ENCODE data around the gene PTPRM. TPM values are rescaled to one million over a fixed set of nuclear protein-coding genes. Genes with fewer than 3 reads are reported as not detected.

PTPRM gene
- total RNA-seq, 1 experiment from 2014 or later = 6.2 TPM

GRCh38 chr18:7908681-7909299 is 341.7 kb downstream of the PTPRM start:
- no peaks in the 10 kb centered on the region; a peak in 1 of 7 replicates for H3K36me3 Mint-ChIP-seq (ENCODE audit: insufficient read depth in 1 of 3, low read depth in 3 of 3)
- no peaks in the 10 kb centered on the region for H3K79me2 ChIP-seq (ENCODE audit: insufficient read depth, low read length)
- WGBS (ENCODE audit: extremely low coverage, insufficient read length, low lambda C conversion rate) = no CpG with 5 or more reads among the region's 1 CpG

More at GRCh38 chr18:7908681-7909299, 341.7 kb downstream of the PTPRM start:
- Histone ChIP-seq H3K9ac (ENCODE audit: extremely low read depth, insufficient read length, low read length) (no peak overlapping the region), H2AFZ (ENCODE audit: low read length) (no peak overlapping the region), H3K14ac (ENCODE audit: insufficient read depth, low read length) (no peak overlapping the region), H3T11ph (ENCODE audit: low read length) (no peak overlapping the region), H3K56ac (ENCODE audit: insufficient read length, low read depth, low read length) (no peak overlapping the region), H2BK12ac (ENCODE audit: insufficient read length, low read depth, low read length) (no peak overlapping the region), H4K8ac (replicated peaks; ENCODE audit: insufficient read length, low read depth, low read length) (no peak overlapping the region), H4K5ac (ENCODE audit: insufficient read length, low read depth, low read length) (no peak overlapping the region), H3K79me1 (ENCODE audit: insufficient read depth, low read depth, low read length, poor library complexity, severe bottlenecking) (no peaks in the 10 kb centered on the region), H2BK120ac (ENCODE audit: low read depth, low read length, poor library complexity, severe bottlenecking) (no peak overlapping the region), H3K4ac (ENCODE audit: low read depth, low read length) (no peak overlapping the region), H3K27me3 (ENCODE audit: insufficient read depth, low read length) (no peaks in the 10 kb centered on the region), H3K9me3 (ENCODE audit: control insufficient read depth, low read depth, low read length) (no peaks in the 10 kb centered on the region), H3K18ac (ENCODE audit: insufficient read length, low read depth, low read length) (no peak overlapping the region), H3K4me2 (ENCODE audit: insufficient read depth, insufficient read length, low read length) (no peak overlapping the region), H4K91ac (ENCODE audit: insufficient read length, low read depth, low read length) (no peak overlapping the region), H2BK20ac (ENCODE audit: low read depth, low read length, poor library complexity, severe bottlenecking) (no peak overlapping the region), H4K20me1 (ENCODE audit: control insufficient read depth, insufficient read depth, insufficient read length) (no peaks in the 10 kb centered on the region), H3K23ac (ENCODE audit: insufficient read length, low read depth, low read length) (no peak overlapping the region), H3K27ac (ENCODE audit: insufficient read length, low read depth, low read length) (no peak overlapping the region), H3K23me2 (ENCODE audit: insufficient read length, low read depth, low read length, poor library complexity, severe bottlenecking) (no peaks in the 10 kb centered on the region), H2BK5ac (ENCODE audit: insufficient read length, low read length) (no peak overlapping the region), H2AK5ac (ENCODE audit: insufficient read length, low read length) (no peak overlapping the region), H3K4me1 (ENCODE audit: insufficient read depth, low read length) (no peaks in the 10 kb centered on the region), H2BK15ac (ENCODE audit: low read depth, low read length) (no peak overlapping the region)
- TF ChIP-seq CTCF (conservative IDR thresholded peaks at IDR 0.05) = no peak
- H3K9me3 Mint-ChIP-seq = no peaks in the 10 kb centered on the region; a peak in 1 of 5 replicates
- no peak for DNase-seq
- no peak overlapping the region for H3K4me3 Mint-ChIP-seq
- no peak overlapping the region for H3K27ac Mint-ChIP-seq
- H3K27me3 Mint-ChIP-seq (ENCODE audit: low read depth) = no peaks in the 10 kb centered on the region
- H3K4me1 Mint-ChIP-seq = no peaks in the 10 kb centered on the region
